Measurements from ENCODE around the gene XXYLT1.

Gene XXYLT1

DNA sequence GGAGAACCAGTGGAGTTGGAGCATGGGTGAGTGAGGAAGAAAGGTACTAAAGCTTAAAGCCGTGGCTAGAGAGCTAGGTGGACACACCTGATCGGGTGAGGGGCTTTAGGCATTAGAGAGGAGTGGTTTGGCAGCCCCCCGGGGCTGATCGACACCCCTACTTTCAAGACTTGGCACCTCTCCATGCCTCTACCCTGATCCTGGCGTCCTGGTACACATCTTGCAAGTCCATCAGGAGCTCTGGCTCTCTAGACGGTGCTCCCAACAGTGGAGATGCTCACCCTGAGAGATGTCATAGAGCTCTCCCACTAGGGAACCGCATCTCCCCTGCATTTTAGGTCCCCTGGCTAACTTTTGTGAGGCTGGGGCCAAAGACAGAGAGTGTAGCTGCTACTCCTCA is 98.1 kb downstream of the XXYLT1 start:
- TF ChIP-seq, protein P1, sequence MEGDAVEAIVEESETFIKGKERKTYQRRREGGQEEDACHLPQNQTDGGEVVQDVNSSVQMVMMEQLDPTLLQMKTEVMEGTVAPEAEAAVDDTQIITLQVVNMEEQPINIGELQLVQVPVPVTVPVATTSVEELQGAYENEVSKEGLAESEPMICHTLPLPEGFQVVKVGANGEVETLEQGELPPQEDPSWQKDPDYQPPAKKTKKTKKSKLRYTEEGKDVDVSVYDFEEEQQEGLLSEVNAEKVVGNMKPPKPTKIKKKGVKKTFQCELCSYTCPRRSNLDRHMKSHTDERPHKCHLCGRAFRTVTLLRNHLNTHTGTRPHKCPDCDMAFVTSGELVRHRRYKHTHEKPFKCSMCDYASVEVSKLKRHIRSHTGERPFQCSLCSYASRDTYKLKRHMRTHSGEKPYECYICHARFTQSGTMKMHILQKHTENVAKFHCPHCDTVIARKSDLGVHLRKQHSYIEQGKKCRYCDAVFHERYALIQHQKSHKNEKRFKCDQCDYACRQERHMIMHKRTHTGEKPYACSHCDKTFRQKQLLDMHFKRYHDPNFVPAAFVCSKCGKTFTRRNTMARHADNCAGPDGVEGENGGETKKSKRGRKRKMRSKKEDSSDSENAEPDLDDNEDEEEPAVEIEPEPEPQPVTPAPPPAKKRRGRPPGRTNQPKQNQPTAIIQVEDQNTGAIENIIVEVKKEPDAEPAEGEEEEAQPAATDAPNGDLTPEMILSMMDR (IDR thresholded peaks at IDR 0.05; ENCODE audit: low read depth, low read length), result no peak
- no peak for DNase-seq (ENCODE audit: low read depth in 2 of 2)
- H3K4me3 ChIP-seq (replicated peaks in 1 of 2; ENCODE audit: low read depth in 2 of 2, low read length in 2 of 2), result no peak overlapping the region

DNA sequence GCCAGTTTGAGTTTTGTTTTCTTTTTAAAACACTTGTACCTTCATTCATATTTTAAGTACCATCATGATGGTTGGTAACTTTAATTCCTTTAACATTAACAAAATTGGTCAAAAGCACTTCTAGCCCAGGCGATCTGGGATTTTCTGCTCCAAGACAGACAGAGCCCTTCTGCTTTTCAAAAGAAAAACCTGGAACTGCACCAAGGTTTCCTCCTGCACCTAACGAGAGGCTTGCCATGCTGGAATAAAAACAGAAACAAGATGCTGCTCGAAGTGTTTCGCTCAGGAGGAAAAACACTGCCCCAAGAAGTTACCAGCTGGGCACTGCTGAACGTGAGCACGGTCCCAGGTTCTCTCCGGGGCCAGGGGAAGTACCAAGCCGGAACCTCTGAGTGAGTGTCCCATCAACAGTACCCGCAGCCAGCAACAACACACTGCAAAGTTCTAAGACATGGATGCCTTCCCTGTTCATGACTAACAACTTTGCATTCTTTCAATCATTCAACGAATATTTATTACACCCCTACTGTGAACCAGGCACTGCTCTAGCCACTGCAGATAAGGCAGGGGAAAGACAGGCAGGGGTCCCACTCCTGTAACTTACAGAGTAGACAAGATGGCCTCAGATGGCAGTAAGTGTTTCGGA is 98.8 kb downstream of the XXYLT1 start:
- H3K4me3 ChIP-seq (replicated peaks in 1 of 2; ENCODE audit: low read depth in 2 of 2, low read length in 2 of 2), result no peak overlapping the region
- DNase-seq (ENCODE audit: low read depth in 2 of 2), result no peak
- TF ChIP-seq, protein P1 (IDR thresholded peaks at IDR 0.05; ENCODE audit: low read depth, low read length), result no peak

DNA sequence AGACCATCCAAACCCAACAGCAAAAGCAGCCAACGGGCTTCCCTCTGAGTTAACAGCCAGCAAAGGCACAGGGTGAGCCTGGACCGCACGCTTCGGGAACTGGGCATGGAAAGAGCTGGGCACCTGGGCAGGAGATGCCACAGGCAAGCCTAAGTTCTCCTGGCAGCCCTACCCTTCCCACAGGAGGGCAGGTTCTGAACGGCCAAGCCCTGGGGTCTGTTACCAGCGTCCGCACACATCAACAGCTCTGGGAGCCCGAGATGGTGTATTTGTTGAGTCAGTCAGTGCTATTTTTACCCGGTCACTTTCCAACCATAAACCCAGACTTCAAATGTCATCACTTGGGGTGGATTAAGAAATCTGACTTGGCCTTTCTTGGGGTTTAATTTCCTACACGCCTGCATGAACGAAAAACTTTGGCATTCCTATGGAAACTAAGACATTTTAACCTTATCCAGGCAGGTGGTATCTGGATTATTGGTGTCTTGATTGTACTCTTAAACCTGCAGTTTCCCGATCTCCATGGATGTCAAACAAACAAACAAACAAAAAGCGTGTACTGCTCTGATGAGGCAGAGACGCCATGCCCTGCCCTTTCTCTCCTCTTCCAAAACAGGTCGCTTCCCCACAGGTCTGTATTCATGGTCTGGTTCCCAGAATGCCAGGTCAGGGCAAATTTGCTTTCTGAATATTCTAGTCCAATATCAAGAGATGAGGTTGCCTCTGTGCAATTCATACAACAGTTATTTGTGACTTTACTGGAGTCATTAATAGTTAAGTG is 99.7 kb downstream of the XXYLT1 start:
- DNase-seq (ENCODE audit: low read depth in 2 of 2), result no peak

DNA sequence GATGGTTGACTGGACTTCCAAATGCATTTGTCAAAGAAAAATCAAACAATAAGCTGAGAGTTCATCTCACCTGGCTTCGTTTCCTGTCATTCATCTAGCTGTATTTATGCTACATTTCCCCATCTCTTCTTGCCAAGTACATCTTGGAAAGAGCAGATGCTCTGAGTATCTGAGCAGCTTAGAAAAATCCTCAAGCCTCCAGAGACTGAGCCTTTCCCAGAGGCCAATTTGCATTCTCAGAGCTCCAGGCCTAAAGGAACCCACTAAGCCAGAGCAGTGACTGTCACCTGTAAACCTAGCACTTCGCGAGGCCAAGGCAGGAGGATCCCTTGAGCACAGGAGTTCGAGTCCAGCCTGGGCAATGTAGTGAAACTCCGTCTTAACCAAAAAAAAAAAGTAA is 100.5 kb downstream of the XXYLT1 start:
- TF ChIP-seq, protein P1 (IDR thresholded peaks at IDR 0.05; ENCODE audit: low read depth, low read length), result no peak
- no peak overlapping the region for H3K4me3 ChIP-seq (replicated peaks in 1 of 2; ENCODE audit: low read depth in 2 of 2, low read length in 2 of 2)
- no peak for DNase-seq (ENCODE audit: low read depth in 2 of 2)

More for the DNA sequence above, 99.7 kb downstream of the XXYLT1 start:
- TF ChIP-seq, protein P1 (IDR thresholded peaks at IDR 0.05; ENCODE audit: low read depth, low read length), result no peak
- H3K4me3 ChIP-seq (replicated peaks in 1 of 2; ENCODE audit: low read depth in 2 of 2, low read length in 2 of 2), result no peak overlapping the region

DNA sequence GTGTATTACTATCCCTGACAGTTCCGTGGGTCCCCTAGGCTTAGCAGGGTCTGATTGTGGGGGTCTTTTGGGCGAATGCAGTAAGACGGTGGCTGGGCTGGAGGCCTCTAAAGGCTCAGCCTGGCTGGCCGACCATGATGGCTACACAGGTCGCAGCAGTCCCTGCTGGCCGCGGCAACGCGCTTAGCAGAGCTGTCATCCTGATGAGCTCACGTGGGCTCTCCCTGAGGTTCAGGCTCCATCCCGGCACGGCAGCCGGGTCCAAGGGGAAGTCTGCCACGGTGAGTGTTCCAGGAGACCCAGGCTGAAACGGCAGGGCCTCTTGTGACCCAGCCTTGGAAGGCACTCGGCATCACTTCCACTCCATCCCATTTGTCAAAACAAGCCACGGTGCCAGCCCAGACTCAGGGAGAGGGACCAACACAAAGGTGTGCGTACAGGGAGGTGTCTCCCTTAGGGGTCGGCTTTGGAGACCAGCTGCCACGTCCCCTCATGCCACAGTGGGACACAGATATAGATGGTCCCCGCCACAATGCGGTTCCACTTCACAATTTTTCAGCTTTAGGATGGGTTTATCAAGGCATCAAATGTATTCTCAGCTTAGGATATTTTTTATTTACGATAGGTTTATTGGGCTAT is 101.8 kb downstream of the XXYLT1 start:
- no peak for DNase-seq (ENCODE audit: low read depth in 2 of 2)
- TF ChIP-seq, protein P1 (IDR thresholded peaks at IDR 0.05; ENCODE audit: low read depth, low read length), result no peak

DNA sequence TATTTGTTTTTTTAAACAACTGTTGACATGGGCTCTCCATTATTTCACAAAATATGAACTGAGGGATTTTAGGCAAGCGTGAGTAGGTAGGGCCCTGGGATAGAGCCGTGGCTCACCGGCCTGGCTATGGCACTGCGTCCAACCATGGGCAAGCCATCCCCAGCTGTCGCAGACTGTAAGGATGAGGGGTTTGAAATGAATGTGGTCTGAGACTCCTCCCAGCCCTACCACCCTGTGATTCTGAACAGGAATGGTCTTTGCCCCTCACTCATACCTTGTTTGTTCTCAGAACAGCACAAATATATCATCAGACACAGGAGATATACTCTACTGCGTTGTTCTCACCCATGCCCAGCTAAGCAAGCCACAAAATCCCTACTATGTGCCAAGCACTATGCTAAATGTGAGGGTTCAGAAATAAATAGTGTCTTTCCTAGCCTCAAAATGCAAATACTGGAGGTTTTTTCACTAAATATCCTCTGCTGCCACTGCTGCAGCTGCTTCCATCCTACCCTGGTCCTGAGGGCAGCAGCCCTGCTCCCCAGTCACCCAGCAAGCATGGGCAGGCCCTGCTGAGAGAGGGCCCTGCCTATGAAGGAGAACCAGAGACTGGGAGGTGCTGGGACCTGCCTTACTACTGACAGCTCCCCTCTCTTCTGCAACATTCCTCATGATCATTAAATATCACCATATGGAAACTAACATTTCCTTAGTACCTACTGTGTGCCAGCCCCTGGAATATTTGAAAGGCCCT is 102.8 kb downstream of the XXYLT1 start:
- TF ChIP-seq, protein P1 (IDR thresholded peaks at IDR 0.05; ENCODE audit: low read depth, low read length), result no peak
- H3K4me3 ChIP-seq (replicated peaks in 1 of 2; ENCODE audit: low read depth in 2 of 2, low read length in 2 of 2), result no peak overlapping the region
- no peak for DNase-seq (ENCODE audit: low read depth in 2 of 2)

More for the DNA sequence above, 101.8 kb downstream of the XXYLT1 start:
- no peak overlapping the region for H3K4me3 ChIP-seq (replicated peaks in 1 of 2; ENCODE audit: low read depth in 2 of 2, low read length in 2 of 2)

Measured in cardiac fibroblast (primary cell).